ENCODE results near the gene SEMA6C. TPM values are rescaled to one million over a fixed set of nuclear protein-coding genes. Genes with fewer than 3 reads are reported as not detected.
A peak's percentile ranks its signal among the peaks of the same experiment; 100 is the strongest.

The SEMA6C gene
- total RNA-seq, 4 donors from 2014 or later, result 2.5 to 24.6 (median 16.6) TPM

DNA sequence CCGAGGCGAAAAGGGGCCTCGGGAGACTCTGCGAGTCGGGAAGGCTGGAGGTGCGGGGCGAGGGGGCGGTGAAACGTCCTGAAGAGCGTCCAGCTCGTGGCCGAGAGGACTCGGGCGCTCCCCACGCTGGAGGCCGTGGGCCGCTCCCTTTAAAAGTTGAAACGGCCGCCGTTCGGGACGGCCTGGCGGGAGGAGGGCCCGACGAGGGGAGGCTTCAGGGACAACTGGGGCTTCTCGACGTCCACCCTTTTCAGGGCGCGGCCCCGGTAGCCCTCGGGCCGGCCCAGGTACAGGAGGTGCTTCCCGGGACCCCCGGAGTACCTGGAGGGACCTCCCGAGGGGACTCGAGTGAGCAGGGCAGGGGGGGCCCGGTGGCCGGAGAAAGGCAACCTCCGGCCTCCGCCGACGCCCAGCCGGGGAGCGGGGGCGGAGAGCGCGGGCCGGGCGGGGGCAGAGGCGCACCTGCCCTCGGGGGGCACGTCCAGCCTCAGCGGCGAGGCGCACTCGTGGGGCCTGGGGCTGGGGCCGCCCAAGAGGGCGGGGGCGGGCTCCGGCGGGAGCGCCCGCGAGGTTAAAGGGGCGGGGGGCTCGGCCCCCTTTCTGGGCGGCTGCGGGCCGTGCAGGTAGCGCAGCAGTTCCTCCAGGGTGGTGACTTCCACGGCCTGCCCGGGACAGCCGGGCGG, 14.0 kb downstream of the SEMA6C start:
- Histone ChIP-seq H3K27ac (no peak overlapping the region), H3K4me3 (peak overlapping the region in 1 of 4 donors; percentile 45)

DNA sequence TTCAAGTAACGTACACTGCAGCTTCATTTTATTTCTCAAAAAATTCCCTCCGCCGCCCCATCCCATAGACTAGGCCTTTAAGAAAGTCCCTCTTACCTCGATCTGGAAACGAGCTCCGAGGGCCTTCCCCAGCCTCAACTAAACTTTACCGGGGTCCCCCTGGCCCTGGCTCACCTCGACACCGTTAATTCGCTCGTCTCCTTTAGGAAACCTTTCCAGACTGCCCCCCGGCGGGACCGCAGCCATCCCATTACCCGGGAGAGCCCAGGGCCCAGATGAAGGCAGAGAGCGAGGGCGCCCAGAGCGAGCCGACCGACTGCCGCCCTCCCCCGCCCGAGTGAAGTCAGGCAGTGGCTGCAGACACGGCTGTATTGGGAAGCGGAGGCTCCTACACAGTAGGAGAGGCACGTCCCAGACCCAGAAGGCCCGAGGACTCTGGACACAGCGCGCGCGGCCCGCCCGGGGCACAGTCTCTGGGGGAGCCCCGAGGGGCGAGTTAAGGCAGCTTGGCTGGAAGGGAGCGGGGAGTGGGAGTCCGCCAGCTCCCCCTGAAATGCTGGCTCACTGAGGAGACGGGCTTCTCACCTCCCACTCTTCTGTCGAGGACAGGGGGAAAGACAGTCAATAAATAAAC, 14.6 kb downstream of the SEMA6C start:
- TF ChIP-seq, protein P1, sequence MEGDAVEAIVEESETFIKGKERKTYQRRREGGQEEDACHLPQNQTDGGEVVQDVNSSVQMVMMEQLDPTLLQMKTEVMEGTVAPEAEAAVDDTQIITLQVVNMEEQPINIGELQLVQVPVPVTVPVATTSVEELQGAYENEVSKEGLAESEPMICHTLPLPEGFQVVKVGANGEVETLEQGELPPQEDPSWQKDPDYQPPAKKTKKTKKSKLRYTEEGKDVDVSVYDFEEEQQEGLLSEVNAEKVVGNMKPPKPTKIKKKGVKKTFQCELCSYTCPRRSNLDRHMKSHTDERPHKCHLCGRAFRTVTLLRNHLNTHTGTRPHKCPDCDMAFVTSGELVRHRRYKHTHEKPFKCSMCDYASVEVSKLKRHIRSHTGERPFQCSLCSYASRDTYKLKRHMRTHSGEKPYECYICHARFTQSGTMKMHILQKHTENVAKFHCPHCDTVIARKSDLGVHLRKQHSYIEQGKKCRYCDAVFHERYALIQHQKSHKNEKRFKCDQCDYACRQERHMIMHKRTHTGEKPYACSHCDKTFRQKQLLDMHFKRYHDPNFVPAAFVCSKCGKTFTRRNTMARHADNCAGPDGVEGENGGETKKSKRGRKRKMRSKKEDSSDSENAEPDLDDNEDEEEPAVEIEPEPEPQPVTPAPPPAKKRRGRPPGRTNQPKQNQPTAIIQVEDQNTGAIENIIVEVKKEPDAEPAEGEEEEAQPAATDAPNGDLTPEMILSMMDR (IDR thresholded peaks at IDR 0.05), result no peak
- H3K36me3 ChIP-seq, result peaks cover 0 to 12% (median 0%) of the 10 kb centered on the region in 3 donors
- H3K9me3 ChIP-seq, result no peaks in the 10 kb centered on the region
- no peaks in the 10 kb centered on the region for H3K27me3 ChIP-seq
- peak overlapping the region in 2 of 4 donors; percentile 7 to 27 for H3K27ac ChIP-seq
- DNase-seq, result no peak
- H3K4me3 ChIP-seq, result peak overlapping the region; percentile 25 to 46 (median 40)
- H3K4me1 ChIP-seq, result peaks cover 0 to 8% (median 3%) of the 10 kb centered on the region in 4 donors

More for the DNA sequence above, 14.0 kb downstream of the SEMA6C start:
- peaks cover 0 to 13% (median 0%) of the 10 kb centered on the region in 3 donors for H3K36me3 ChIP-seq
- TF ChIP-seq, protein P1 (IDR thresholded peaks at IDR 0.05), result no peak
- no peak for TF ChIP-seq POLR2A (IDR thresholded peaks at IDR 0.05)
- H3K27me3 ChIP-seq, result no peaks in the 10 kb centered on the region
- no peaks in the 10 kb centered on the region for H3K9me3 ChIP-seq
- H3K4me1 ChIP-seq, result peaks cover 0 to 8% (median 3%) of the 10 kb centered on the region in 4 donors
- no peak for DNase-seq

DNA sequence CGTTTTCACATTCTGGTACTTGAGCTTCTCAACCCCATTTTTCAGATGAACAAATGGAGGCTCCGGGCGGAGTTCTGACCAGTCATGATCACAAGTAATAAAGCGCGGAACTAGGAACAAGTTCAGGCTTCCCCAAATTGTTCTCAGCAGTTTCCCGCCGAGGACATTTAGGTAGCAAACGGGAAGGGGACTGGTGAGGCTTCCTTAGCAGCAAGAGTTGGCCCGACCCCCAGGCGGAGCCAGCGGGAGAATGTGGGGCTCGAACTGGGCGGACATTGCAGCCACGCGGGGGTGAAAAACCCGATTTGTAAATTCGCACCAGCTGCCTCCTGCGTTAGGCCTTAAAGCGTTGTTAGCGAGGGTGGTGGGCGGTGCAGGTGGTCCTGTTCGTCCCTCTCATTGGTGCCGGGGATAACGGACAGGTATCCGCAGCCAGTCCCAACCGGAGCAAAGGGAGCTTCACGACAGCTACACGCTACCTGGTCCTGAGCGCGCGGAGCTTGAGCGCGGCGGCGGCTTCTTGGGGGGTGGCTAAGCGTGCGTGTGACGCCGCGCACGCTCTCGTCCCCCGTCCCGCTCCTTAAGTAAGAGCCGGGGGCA, 15.3 kb downstream of the SEMA6C start:
- H3K27me3 ChIP-seq, result no peaks in the 10 kb centered on the region
- H3K27ac ChIP-seq, result peak overlapping the region in 3 of 4 donors; percentile 7 to 44 (median 27)
- H3K4me1 ChIP-seq, result peaks cover 0 to 8% (median 3%) of the 10 kb centered on the region in 4 donors
- peak; percentile 73 to 89 (median 85) for DNase-seq
- H3K9me3 ChIP-seq, result no peaks in the 10 kb centered on the region
- TF ChIP-seq, protein P1 (IDR thresholded peaks at IDR 0.05), result no peak
- TF ChIP-seq POLR2A (IDR thresholded peaks at IDR 0.05), result no peak
- H3K4me3 ChIP-seq, result peak overlapping the region; percentile 25 to 46 (median 40)
- H3K36me3 ChIP-seq, result peaks cover 0 to 7% (median 0%) of the 10 kb centered on the region in 3 donors

DNA sequence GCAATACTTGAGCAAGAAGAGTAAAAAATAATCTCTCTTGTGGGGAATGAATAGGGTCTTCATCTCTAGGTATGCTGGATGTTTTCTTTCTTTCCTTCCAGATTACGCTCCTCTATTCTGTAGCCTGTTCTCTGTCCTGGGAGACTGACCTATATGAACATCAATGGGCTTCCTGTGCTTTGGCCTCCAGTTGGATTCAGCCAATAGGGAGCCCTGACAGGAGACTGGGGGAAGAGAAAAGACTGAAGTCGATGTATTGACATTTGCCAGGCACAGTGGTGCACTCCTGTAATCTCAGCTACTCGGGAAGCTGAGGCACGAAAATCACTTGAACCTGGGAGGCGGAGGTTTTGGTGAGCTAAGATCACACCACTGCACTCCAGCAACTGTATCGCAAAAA, 17.6 kb downstream of the SEMA6C start:
- no peak for DNase-seq
- Histone ChIP-seq H3K27ac (no peak overlapping the region), H3K4me1 (peaks cover 0 to 8% (median 3%) of the 10 kb centered on the region in 4 donors), H3K27me3 (no peaks in the 10 kb centered on the region), H3K9me3 (no peaks in the 10 kb centered on the region), H3K4me3 (no peak overlapping the region), H3K36me3 (no peaks in the 10 kb centered on the region)
- no peak for TF ChIP-seq POLR2A (IDR thresholded peaks at IDR 0.05)
- TF ChIP-seq, protein P1 (IDR thresholded peaks at IDR 0.05), result no peak

DNA sequence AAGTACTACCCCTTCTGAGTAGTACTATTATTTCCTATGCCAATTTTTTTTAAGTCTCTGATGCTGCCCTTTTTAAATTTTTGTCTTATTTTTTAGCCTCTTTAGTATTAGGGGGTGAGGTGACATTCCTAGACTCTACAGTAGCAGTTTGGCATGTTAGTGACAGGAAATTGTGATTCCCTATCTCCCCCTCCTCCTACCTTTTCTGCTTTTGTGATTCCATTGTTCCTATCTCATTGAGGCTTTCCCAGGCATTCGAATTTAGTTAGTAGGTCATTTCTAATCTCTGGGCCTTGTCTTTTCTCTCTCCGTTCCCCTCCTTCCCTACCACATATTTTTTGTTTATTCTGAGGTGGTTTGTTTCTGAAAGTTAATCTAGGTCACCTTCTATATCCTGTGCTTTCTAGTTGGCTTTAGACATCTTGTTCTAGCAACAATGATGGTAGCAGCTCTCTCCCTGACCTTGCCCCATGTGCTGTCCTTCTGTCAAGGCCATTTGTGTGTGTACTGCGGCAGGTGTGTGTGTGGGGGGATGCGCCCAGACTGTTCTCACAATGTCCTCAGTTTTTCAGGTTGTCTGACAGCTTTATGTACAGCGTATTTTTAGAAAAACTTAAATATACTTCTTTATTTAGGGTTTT, 21.5 kb downstream of the SEMA6C start:
- no peak for DNase-seq
- Histone ChIP-seq H3K36me3 (peaks cover 0 to 10% (median 0%) of the 10 kb centered on the region in 3 donors), H3K9me3 (no peaks in the 10 kb centered on the region), H3K4me1 (no peaks in the 10 kb centered on the region), H3K27ac (no peak overlapping the region), H3K4me3 (no peak overlapping the region), H3K27me3 (no peaks in the 10 kb centered on the region)
- no peak for TF ChIP-seq POLR2A (IDR thresholded peaks at IDR 0.05)
- TF ChIP-seq, protein P1 (IDR thresholded peaks at IDR 0.05), result no peak
